ENCODE data around the gene HEATR9.
A peak's percentile ranks its signal among the peaks of the same experiment; 100 is the strongest.

HEATR9 gene

GRCh38 chr17:35889818-35890773, 21.4 kb upstream of the HEATR9 start:
- Histone ChIP-seq H4K20me1 (ENCODE audit: insufficient read depth, low read length) (no peaks in the 10 kb centered on the region), H2AFZ (ENCODE audit: low read depth, low read length) (peak overlapping the region; percentile 56; the same call in 1 of the 2 replicates), H3K27me3 (ENCODE audit: insufficient read depth, low read length, poor library complexity) (no peaks in the 10 kb centered on the region), H3K4me3 (ENCODE audit: low read depth in 1 of 2, low read length in 2 of 2) (no peak overlapping the region), H3K9ac (ENCODE audit: low read depth, low read length) (no peak overlapping the region), H3K4me2 (ENCODE audit: insufficient read depth, low read length) (no peak overlapping the region), H3K79me2 (ENCODE audit: insufficient read depth, low read length) (no peaks in the 10 kb centered on the region), H3K9me3 (ENCODE audit: insufficient read depth, low read length, severe bottlenecking) (no peaks in the 10 kb centered on the region), H3K36me3 (ENCODE audit: insufficient read depth, low read length) (no peaks in the 10 kb centered on the region), H3K4me1 (ENCODE audit: insufficient read depth, low read length) (peaks cover 15% of the 10 kb centered on the region), H3K27ac (ENCODE audit: low read length) (no peak overlapping the region; the same call in 1 of the 2 replicates)
- ATAC-seq (ENCODE audit: insufficient read depth, low read depth) (no peak), DNase-seq (no peak)
- TF ChIP-seq EZH2 (IDR thresholded peaks at IDR 0.05; ENCODE audit: borderline replicate concordance, low read depth, low read length, severe bottlenecking) (no peak), CTCF (IDR thresholded peaks at IDR 0.05; ENCODE audit: borderline replicate concordance, extremely low read depth, low read length, poor library complexity, severe bottlenecking) (no peak)

- no peaks in the 10 kb centered on the region for H3K9me3 ChIP-seq (ENCODE audit: insufficient read depth, low read length, severe bottlenecking)
- no peaks in the 10 kb centered on the region for H3K36me3 ChIP-seq (ENCODE audit: insufficient read depth, low read length)
- H3K27me3 ChIP-seq (ENCODE audit: insufficient read depth, low read length, poor library complexity), result no peaks in the 10 kb centered on the region
- H4K20me1 ChIP-seq (ENCODE audit: insufficient read depth, low read length), result no peaks in the 10 kb centered on the region
- no peak overlapping the region for H3K9ac ChIP-seq (ENCODE audit: low read depth, low read length)
- H3K4me3 ChIP-seq (ENCODE audit: low read depth in 1 of 2, low read length in 2 of 2), result no peak overlapping the region
- DNase-seq, result no peak
- H3K4me1 ChIP-seq (ENCODE audit: insufficient read depth, low read length), result peaks cover 15% of the 10 kb centered on the region
- H2AFZ ChIP-seq (ENCODE audit: low read depth, low read length), result no peak overlapping the region
- H3K79me2 ChIP-seq (ENCODE audit: insufficient read depth, low read length), result no peaks in the 10 kb centered on the region
- H3K4me2 ChIP-seq (ENCODE audit: insufficient read depth, low read length), result no peak overlapping the region
- ATAC-seq (ENCODE audit: insufficient read depth, low read depth), result no peak
- TF ChIP-seq CTCF (IDR thresholded peaks at IDR 0.05; ENCODE audit: borderline replicate concordance, extremely low read depth, low read length, poor library complexity, severe bottlenecking) (no peak), EZH2 (IDR thresholded peaks at IDR 0.05; ENCODE audit: borderline replicate concordance, low read depth, low read length, severe bottlenecking) (no peak)
- no peak overlapping the region for H3K27ac ChIP-seq (ENCODE audit: low read length)
Measured at GRCh38 chr17:35889241-35889640, 20.6 kb upstream of the HEATR9 start.

GRCh38 chr17:35879773-35880654, 11.3 kb upstream of the HEATR9 start, which contains the start of gene CCL5:
Gene CCL5 (minus strand): TSS chr17:35880360.
- Histone ChIP-seq H3K9ac (ENCODE audit: low read depth, low read length) (no peak within 1 kb of the TSS), H3K9me3 (ENCODE audit: insufficient read depth, low read length, severe bottlenecking) (no peaks in the 10 kb centered on the region), H3K27ac (ENCODE audit: low read length) (no peak within 1 kb of the TSS), H3K4me3 (ENCODE audit: low read depth in 1 of 2, low read length in 2 of 2) (no peak within 1 kb of the TSS), H3K79me2 (ENCODE audit: insufficient read depth, low read length) (no peaks in the 10 kb centered on the region), H3K4me1 (ENCODE audit: insufficient read depth, low read length) (no peaks in the 10 kb centered on the region), H2AFZ (ENCODE audit: low read depth, low read length) (no peak within 1 kb of the TSS), H3K27me3 (ENCODE audit: insufficient read depth, low read length, poor library complexity) (peaks cover 7% of the 10 kb centered on the region), H3K36me3 (ENCODE audit: insufficient read depth, low read length) (no peaks in the 10 kb centered on the region), H3K4me2 (ENCODE audit: insufficient read depth, low read length) (no peak within 1 kb of the TSS), H4K20me1 (ENCODE audit: insufficient read depth, low read length) (no peaks in the 10 kb centered on the region)
- DNase-seq (no peak), ATAC-seq (ENCODE audit: insufficient read depth, low read depth) (peak; percentile 50; the same call in 2 of the 3 replicates)
- TF ChIP-seq CTCF (IDR thresholded peaks at IDR 0.05; ENCODE audit: borderline replicate concordance, extremely low read depth, low read length, poor library complexity, severe bottlenecking) (no peak), EZH2 (IDR thresholded peaks at IDR 0.05; ENCODE audit: borderline replicate concordance, low read depth, low read length, severe bottlenecking) (no peak)

Measured in DND-41 (cell line).